OCI-LY1 (cell line): ENCODE results near the gene NAALADL1.

Experiments used
- H2AFZ ChIP-seq: fragments of 200-600 bp; sonication (generic), shearing (Covaris generic); 2 replicates; pipeline ENCODE4 v1.6.0; 2014; ENCODE audit warnings: antibody characterized with exemption, mild to moderate bottlenecking, low read length
- H3F3A ChIP-seq: fragments of 200-600 bp; sonication (generic), shearing (Covaris generic); 2 replicates; pipeline ENCODE4 v1.6.0; 2014; ENCODE audit warnings: mild to moderate bottlenecking, antibody characterized with exemption, low read length, moderate library complexity; ENCODE audit not compliant: insufficient read depth
- H3K27ac ChIP-seq: fragments of 200-600 bp; sonication (generic); 2 replicates; pipeline ENCODE4 v1.5.1; 2014; ENCODE audit warnings: low read length, mixed run types, mild to moderate bottlenecking, low read depth; ENCODE audit not compliant: poor library complexity, severe bottlenecking
- H3K27me3 ChIP-seq: fragments of 200-600 bp; sonication (generic); 2 replicates; pipeline ENCODE4 v1.6.0; 2014; ENCODE audit warnings: antibody characterized with exemption, mild to moderate bottlenecking, low read length, moderate library complexity; ENCODE audit not compliant: insufficient read depth
- H3K36me3 ChIP-seq: fragments of 200-600 bp; sonication (generic); 2 replicates; pipeline ENCODE4 v1.6.1; 2014; ENCODE audit warnings: mild to moderate bottlenecking, antibody characterized with exemption, low read length, moderate library complexity, mixed read lengths; ENCODE audit not compliant: insufficient read depth
- H3K4me1 ChIP-seq: fragments of 200-600 bp; sonication (generic); 2 replicates; pipeline ENCODE4 v1.5.1; 2014; ENCODE audit warnings: mild to moderate bottlenecking, low read length, moderate library complexity; ENCODE audit not compliant: insufficient read depth, severe bottlenecking
- H3K4me2 ChIP-seq: fragments of 200-600 bp; sonication (generic), shearing (Covaris generic); 2 replicates; pipeline ENCODE4 v1.6.1; 2014; ENCODE audit warnings: low read length
- H3K4me3 ChIP-seq: fragments of 200-600 bp; sonication (generic); 2 replicates; pipeline ENCODE4 v1.5.1; 2014; ENCODE audit warnings: low read length, low read depth, mild to moderate bottlenecking, mixed read lengths; ENCODE audit not compliant: poor library complexity, severe bottlenecking
- H3K79me2 ChIP-seq: fragments of 200-600 bp; shearing (Covaris generic); 2 replicates; pipeline ENCODE4 v1.6.1; 2016; ENCODE audit warnings: mixed run types, low read length, mixed read lengths; ENCODE audit not compliant: insufficient read depth
- H3K9ac ChIP-seq: fragments of 200-600 bp; sonication (generic), shearing (Covaris generic); 2 replicates; pipeline ENCODE4 v1.6.1; 2014; ENCODE audit warnings: mild to moderate bottlenecking, low read length, mixed read lengths
- H3K9me2 ChIP-seq: fragments of 200-600 bp; sonication (generic), shearing (Covaris generic); 2 replicates; pipeline ENCODE4 v1.6.1; 2014; ENCODE audit warnings: low read depth, mild to moderate bottlenecking, low read length, mixed read lengths
- H3K9me3 ChIP-seq: fragments of 200-600 bp; shearing (Covaris generic); 2 replicates; pipeline ENCODE4 v1.6.1; 2014; ENCODE audit warnings: low read length, mixed read lengths
- H4K20me1 ChIP-seq: fragments of 200-600 bp; sonication (generic), shearing (Covaris generic); 2 replicates; pipeline ENCODE4 v1.6.0; 2016; ENCODE audit warnings: mild to moderate bottlenecking, low read length; ENCODE audit not compliant: insufficient read depth
- EZH2 ChIP-seq: fragments of 200-600 bp; sonication (generic), shearing (Covaris generic); IDR thresholded peaks from 2 replicates; pipeline ENCODE4 v1.8.0; 2017; ENCODE audit warnings: borderline replicate concordance, mixed run types, mild to moderate bottlenecking, antibody characterized with exemption, low read length, moderate library complexity, mixed read lengths
- TF ChIP-seq, protein P1 (sequence below): fragments of 200-600 bp; sonication (generic), shearing (Covaris generic); IDR thresholded peaks from 2 replicates; pipeline ENCODE4 v1.5.1; 2017; ENCODE audit warnings: mild to moderate bottlenecking, antibody characterized with exemption, low read length, moderate library complexity, mixed read lengths

NAALADL1 gene

GRCh38 chr11:64998141-64998540 is 60.2 kb downstream of the NAALADL1 start:
- no peak overlapping the region for H3K4me2 ChIP-seq
- H3K4me1 ChIP-seq: no peaks in the 10 kb centered on the region
- no peaks in the 10 kb centered on the region for H3K27me3 ChIP-seq
- no peak overlapping the region for H2AFZ ChIP-seq
- TF ChIP-seq, protein P1, sequence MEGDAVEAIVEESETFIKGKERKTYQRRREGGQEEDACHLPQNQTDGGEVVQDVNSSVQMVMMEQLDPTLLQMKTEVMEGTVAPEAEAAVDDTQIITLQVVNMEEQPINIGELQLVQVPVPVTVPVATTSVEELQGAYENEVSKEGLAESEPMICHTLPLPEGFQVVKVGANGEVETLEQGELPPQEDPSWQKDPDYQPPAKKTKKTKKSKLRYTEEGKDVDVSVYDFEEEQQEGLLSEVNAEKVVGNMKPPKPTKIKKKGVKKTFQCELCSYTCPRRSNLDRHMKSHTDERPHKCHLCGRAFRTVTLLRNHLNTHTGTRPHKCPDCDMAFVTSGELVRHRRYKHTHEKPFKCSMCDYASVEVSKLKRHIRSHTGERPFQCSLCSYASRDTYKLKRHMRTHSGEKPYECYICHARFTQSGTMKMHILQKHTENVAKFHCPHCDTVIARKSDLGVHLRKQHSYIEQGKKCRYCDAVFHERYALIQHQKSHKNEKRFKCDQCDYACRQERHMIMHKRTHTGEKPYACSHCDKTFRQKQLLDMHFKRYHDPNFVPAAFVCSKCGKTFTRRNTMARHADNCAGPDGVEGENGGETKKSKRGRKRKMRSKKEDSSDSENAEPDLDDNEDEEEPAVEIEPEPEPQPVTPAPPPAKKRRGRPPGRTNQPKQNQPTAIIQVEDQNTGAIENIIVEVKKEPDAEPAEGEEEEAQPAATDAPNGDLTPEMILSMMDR: no peak
- TF ChIP-seq EZH2: no peak
- no peaks in the 10 kb centered on the region for H4K20me1 ChIP-seq
- no peaks in the 10 kb centered on the region for H3F3A ChIP-seq
- no peaks in the 10 kb centered on the region for H3K79me2 ChIP-seq
- H3K9ac ChIP-seq: no peak overlapping the region
- H3K9me3 ChIP-seq: no peaks in the 10 kb centered on the region
- H3K9me2 ChIP-seq: no peaks in the 10 kb centered on the region
- H3K36me3 ChIP-seq: no peaks in the 10 kb centered on the region
- H3K27ac ChIP-seq: no peak overlapping the region
- no peak overlapping the region for H3K4me3 ChIP-seq

DNA sequence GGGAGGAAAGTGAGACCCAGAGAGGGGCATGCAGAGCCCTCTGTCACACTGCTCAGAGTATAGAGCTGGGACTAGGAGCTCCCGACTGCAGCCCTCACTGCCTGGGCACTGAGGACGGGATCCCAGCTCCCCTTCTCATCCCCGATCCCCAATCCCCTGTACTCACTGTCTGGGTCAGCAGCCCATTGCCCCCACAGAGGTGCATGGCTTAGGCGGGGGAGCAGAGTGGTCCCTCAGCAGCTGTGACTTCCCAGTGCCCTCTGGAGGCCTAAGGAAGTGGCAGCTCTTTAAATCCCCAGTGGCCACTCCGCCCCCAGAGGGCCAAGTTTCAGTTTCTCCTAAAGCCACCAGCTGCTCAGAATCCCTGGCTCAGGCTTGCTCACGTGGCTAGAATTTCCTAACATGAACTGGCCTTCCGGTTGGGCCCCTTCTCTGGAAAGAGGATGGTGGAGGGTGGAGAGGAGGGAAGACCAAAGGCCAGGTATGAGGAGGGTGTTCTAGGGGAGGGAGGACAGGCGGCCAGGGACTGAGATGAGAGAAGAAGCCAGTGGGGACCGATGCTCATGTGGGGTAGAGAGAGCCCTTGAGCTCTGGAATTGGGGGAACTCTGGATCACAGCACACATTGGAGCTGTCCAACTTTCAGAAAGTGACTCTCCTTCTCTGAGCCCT is 61.5 kb downstream of the NAALADL1 start, which contains the start of gene BATF2:
Gene BATF2, minus strand, starts transcription at position 262 of the 671 bp plus-strand sequence. Its CDS starts 57 bp downstream, at position 205.
- Histone ChIP-seq H3K4me1 (no peaks in the 10 kb centered on the region), H3F3A (no peaks in the 10 kb centered on the region), H2AFZ (no peak within 1 kb of the TSS), H3K27me3 (no peaks in the 10 kb centered on the region), H3K4me2 (no peak within 1 kb of the TSS), H3K9me2 (no peaks in the 10 kb centered on the region), H3K9me3 (no peaks in the 10 kb centered on the region), H3K79me2 (no peaks in the 10 kb centered on the region), H3K9ac (no peak within 1 kb of the TSS), H3K36me3 (no peaks in the 10 kb centered on the region), H3K27ac (no peak within 1 kb of the TSS), H4K20me1 (no peaks in the 10 kb centered on the region), H3K4me3 (no peak within 1 kb of the TSS)
- TF ChIP-seq, protein P1: peak; percentile 35; the same call in 1 of the 2 replicates
- TF ChIP-seq EZH2: no peak

DNA sequence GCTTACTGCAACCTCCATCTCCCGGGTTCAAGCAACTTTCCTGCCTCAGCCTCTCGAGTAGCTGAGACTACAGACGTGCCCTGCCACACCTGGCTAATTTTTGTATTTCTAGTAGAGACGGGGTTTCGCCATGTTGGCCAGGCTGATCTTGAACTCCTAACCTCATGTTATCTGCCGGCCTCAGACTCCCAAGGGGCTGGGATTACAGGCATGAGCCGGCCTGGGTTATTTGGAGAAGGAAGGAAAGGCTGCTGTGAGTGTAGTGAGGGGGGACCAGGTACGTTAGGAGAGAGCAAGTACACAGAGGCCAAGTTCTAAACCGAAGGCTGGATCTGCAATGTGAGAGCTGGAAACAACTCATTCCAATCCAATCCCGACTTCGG is 62.0 kb downstream of the NAALADL1 start:
- no peak overlapping the region for H3K27ac ChIP-seq
- H3K4me3 ChIP-seq: no peak overlapping the region
- no peaks in the 10 kb centered on the region for H4K20me1 ChIP-seq
- H3K9ac ChIP-seq: no peak overlapping the region
- H3K36me3 ChIP-seq: no peaks in the 10 kb centered on the region
- H3K9me2 ChIP-seq: no peaks in the 10 kb centered on the region
- no peaks in the 10 kb centered on the region for H3K27me3 ChIP-seq
- no peaks in the 10 kb centered on the region for H3F3A ChIP-seq
- H2AFZ ChIP-seq: no peak overlapping the region
- H3K4me2 ChIP-seq: no peak overlapping the region
- no peaks in the 10 kb centered on the region for H3K9me3 ChIP-seq
- no peaks in the 10 kb centered on the region for H3K4me1 ChIP-seq
- no peaks in the 10 kb centered on the region for H3K79me2 ChIP-seq
- no peak for TF ChIP-seq EZH2
- TF ChIP-seq, protein P1: no peak
